Smooth muscle cell (in vitro differentiated cells): ENCODE measurements around the gene SYNE1. TPM values are rescaled to one million over a fixed set of nuclear protein-coding genes. Genes with fewer than 3 reads are reported as not detected.

ENCODE experiments used
- DNase-seq: peaks from one replicate; lab custom pipeline; 2025; ENCODE audit not compliant: unreplicated experiment; lab: John Stamatoyannopoulos, UW
- H2AFZ ChIP-seq: fragments of 200-600 bp; sonication (generic); 2 replicates; pipeline ENCODE4 v1.6.0; 2016; ENCODE audit warnings: antibody characterized with exemption, low read depth, mild to moderate bottlenecking
- H3F3A ChIP-seq: fragments of 200-600 bp; sonication (generic); 2 replicates; pipeline ENCODE4 v1.6.0; 2017; ENCODE audit warnings: antibody characterized with exemption, low read depth
- H3K27ac ChIP-seq: fragments of 200-600 bp; sonication (generic); 2 replicates; pipeline ENCODE4 v1.5.1; 2016; ENCODE audit warnings: low read depth, mild to moderate bottlenecking
- H3K27me3 ChIP-seq: fragments of 200-600 bp; sonication (generic); 2 replicates; pipeline ENCODE4 v1.6.1; 2016; ENCODE audit warnings: low read depth, mild to moderate bottlenecking
- H3K36me3 ChIP-seq: fragments of 200-600 bp; sonication (generic); 2 replicates; pipeline ENCODE4 v1.5.1; 2016; ENCODE audit warnings: low read depth
- H3K4me1 ChIP-seq: fragments of 200-600 bp; sonication (generic); 2 replicates; pipeline ENCODE4 v1.5.1; 2016; ENCODE audit warnings: low read depth
- H3K4me2 ChIP-seq: fragments of 200-600 bp; sonication (generic); 2 replicates; pipeline ENCODE4 v1.6.0; 2016; ENCODE audit warnings: mild to moderate bottlenecking
- H3K4me3 ChIP-seq: fragments of 200-600 bp; sonication (generic); 2 replicates; pipeline ENCODE4 v1.5.1; 2016; ENCODE audit warnings: mild to moderate bottlenecking
- H3K79me2 ChIP-seq: fragments of 200-600 bp; sonication (generic); 2 replicates; pipeline ENCODE4 v1.6.0; 2016; ENCODE audit warnings: low read depth, mild to moderate bottlenecking
- H3K9ac ChIP-seq: fragments of 200-600 bp; sonication (generic); 2 replicates; pipeline ENCODE4 v1.6.0; 2016; ENCODE audit warnings: low read depth
- H3K9me3 ChIP-seq: fragments of 200-600 bp; sonication (generic); replicated peaks from 2 replicates; pipeline ENCODE4 v1.5.1; 2016; ENCODE audit warnings: low read depth
- H4K20me1 ChIP-seq: fragments of 200-600 bp; sonication (generic); 2 replicates; pipeline ENCODE4 v1.6.0; 2016; ENCODE audit warnings: low read depth
- CTCF ChIP-seq: fragments of 200-600 bp; sonication (generic); IDR thresholded peaks from 2 replicates; pipeline ENCODE4 v1.5.1; 2017; ENCODE audit warnings: borderline replicate concordance, mild to moderate bottlenecking, antibody characterized with exemption; ENCODE audit not compliant: insufficient read depth, poor library complexity, severe bottlenecking
- WGBS: methylation state at CpG from one replicate; pipeline ENCODE4 v1.1.7; 2016; ENCODE audit warnings: low lambda C conversion rate; 5-methylcytosine and 5-hydroxymethylcytosine counted together
- polyA plus RNA-seq: library from polyadenylated mRNA; unstranded; fragments of >200 nt; fragmentation: Nextera tagmentation; extraction: Ambion mirVana; gene quantifications from 2 replicates; pipeline ENCODE4 v1.2.1, GENCODE V29; 2016
- total RNA-seq: library from RNA; depleted of rRNA; stranded (reverse); fragments of >200 nt; gene quantifications from 2 replicates; pipeline ENCODE4 v1.2.3, GENCODE V29; 2014

SYNE1 gene
- total and polyA plus RNA-seq, 2 experiments from 2014 or later, result 18.2 to 56.2 TPM

- Histone ChIP-seq H3K4me1 (no peaks in the 10 kb centered on the region), H3K4me2 (no peak overlapping the region), H2AFZ (no peak overlapping the region), H3K79me2 (no peaks in the 10 kb centered on the region), H3K4me3 (no peak overlapping the region), H3K27me3 (no peaks in the 10 kb centered on the region), H3K9me3 (no peaks in the 10 kb centered on the region), H3F3A (no peaks in the 10 kb centered on the region), H3K36me3 (no peaks in the 10 kb centered on the region), H3K9ac (no peak overlapping the region), H3K27ac (no peak overlapping the region), H4K20me1 (no peaks in the 10 kb centered on the region)
- 95% methylated on average over 5 of the region's 5 CpGs for WGBS
- no peak for DNase-seq
- no peak for TF ChIP-seq CTCF
Observed at GRCh38 chr6:152180601-152181000, 456.6 kb downstream of the SYNE1 start.

GRCh38 chr6:152176268-152176667 lies 460.9 kb downstream of the SYNE1 start:
- DNase-seq, result no peak
- H3F3A ChIP-seq, result no peaks in the 10 kb centered on the region

GRCh38 chr6:152173957-152174356 lies 463.2 kb downstream of the SYNE1 start:
- Histone ChIP-seq H3K36me3 (no peaks in the 10 kb centered on the region), H3K4me2 (no peak overlapping the region), H3K4me3 (no peak overlapping the region), H3F3A (no peaks in the 10 kb centered on the region), H3K4me1 (no peaks in the 10 kb centered on the region), H3K27me3 (no peaks in the 10 kb centered on the region), H3K79me2 (no peaks in the 10 kb centered on the region), H3K9me3 (no peaks in the 10 kb centered on the region), H2AFZ (no peak overlapping the region), H3K9ac (no peak overlapping the region), H3K27ac (no peak overlapping the region), H4K20me1 (no peaks in the 10 kb centered on the region)
- no peak for TF ChIP-seq CTCF
- DNase-seq, result no peak
- 90% methylated on average over 2 of the region's 2 CpGs for WGBS

More at GRCh38 chr6:152176268-152176667, 460.9 kb downstream of the SYNE1 start:
- Histone ChIP-seq H3K27me3 (no peaks in the 10 kb centered on the region), H3K9ac (no peak overlapping the region), H3K9me3 (no peaks in the 10 kb centered on the region), H3K79me2 (no peaks in the 10 kb centered on the region), H3K4me2 (no peak overlapping the region), H4K20me1 (no peaks in the 10 kb centered on the region), H3K4me1 (no peaks in the 10 kb centered on the region), H2AFZ (no peak overlapping the region), H3K36me3 (no peaks in the 10 kb centered on the region), H3K27ac (no peak overlapping the region), H3K4me3 (no peak overlapping the region)
- 75% methylated on average over 4 of the region's 4 CpGs for WGBS
- TF ChIP-seq CTCF, result no peak

- H3K9me3 ChIP-seq, result no peaks in the 10 kb centered on the region
- H2AFZ ChIP-seq, result no peak overlapping the region
- H3K4me3 ChIP-seq, result no peak overlapping the region
Observed at GRCh38 chr6:152173321-152173720, 463.8 kb downstream of the SYNE1 start.

More at GRCh38 chr6:152173321-152173720, 463.8 kb downstream of the SYNE1 start:
- no peak overlapping the region for H3K27ac ChIP-seq
- H3K79me2 ChIP-seq, result no peaks in the 10 kb centered on the region
- no peak overlapping the region for H3K9ac ChIP-seq
- no peak overlapping the region for H3K4me2 ChIP-seq
- no peaks in the 10 kb centered on the region for H3K36me3 ChIP-seq
- DNase-seq, result no peak
- H3K4me1 ChIP-seq, result no peaks in the 10 kb centered on the region
- WGBS, result 87% methylated on average over 4 of the region's 4 CpGs
- no peak for TF ChIP-seq CTCF
- no peaks in the 10 kb centered on the region for H3F3A ChIP-seq
- H3K27me3 ChIP-seq, result no peaks in the 10 kb centered on the region
- no peaks in the 10 kb centered on the region for H4K20me1 ChIP-seq
